Kidney glomerular epithelial cell (primary cell): ENCODE measurements around the gene GGTLC3.
"Not testable (repeated sequence)": the region's sequence is repeated elsewhere in the genome, so short reads cannot be mapped to it uniquely, and the experiment has no call there.

Experiments
- DNase-seq: peaks from one replicate; lab custom pipeline; 2025; lab: John Stamatoyannopoulos, UW

Gene GGTLC3

GRCh38 chr22:18513454-18513853, 4.5 kb downstream of the GGTLC3 start:
- DNase-seq, result not testable (repeated sequence)

GRCh38 chr22:18512378-18512777, 5.6 kb downstream of the GGTLC3 start:
- not testable (repeated sequence) for DNase-seq

- DNase-seq, result not testable (repeated sequence)
Measured at GRCh38 chr22:18511327-18511726, 6.6 kb downstream of the GGTLC3 start.

GRCh38 chr22:18496227-18496626, 21.7 kb downstream of the GGTLC3 start:
- DNase-seq, result not testable (repeated sequence)
